GM10847 (cell line): Measurements from ENCODE around the gene CCL27.

Experiments used
- POLR2A ChIP-seq: IDR thresholded peaks from 2 replicates; pipeline ENCODE4 v1.6.1; 2011; ENCODE audit not compliant: insufficient read length; ENCODE audit errors: extremely low read depth

The CCL27 gene

GRCh38 chr9:34642679-34643078 is 19.8 kb downstream of the CCL27 start:
- TF ChIP-seq POLR2A, result no peak

- no peak for TF ChIP-seq POLR2A
Measured at GRCh38 chr9:34638138-34638445, 24.4 kb downstream of the CCL27 start.

- TF ChIP-seq POLR2A, result peak; percentile 68
Measured at GRCh38 chr9:34637356-34638137, 24.9 kb downstream of the CCL27 start, which contains the start of gene SIGMAR1. TSS of gene SIGMAR1 (minus strand) at chr9:34637787. CDS start at chr9:34637697, 90 bp downstream.

- no peak for TF ChIP-seq POLR2A
Measured at GRCh38 chr9:34636791-34637355, 25.6 kb downstream of the CCL27 start.

- TF ChIP-seq POLR2A, result no peak
Measured at GRCh38 chr9:34635556-34635955, 26.9 kb downstream of the CCL27 start.

- TF ChIP-seq POLR2A, result no peak
Measured at GRCh38 chr9:34634551-34635248, 27.8 kb downstream of the CCL27 start.

- TF ChIP-seq POLR2A, result no peak
Measured at GRCh38 chr9:34633851-34634550, 28.5 kb downstream of the CCL27 start.

GRCh38 chr9:34633166-34633565 is 29.3 kb downstream of the CCL27 start:
- no peak for TF ChIP-seq POLR2A

- no peak for TF ChIP-seq POLR2A
Measured at GRCh38 chr9:34630402-34631154, 31.9 kb downstream of the CCL27 start.

GRCh38 chr9:34629491-34629808 is 33.0 kb downstream of the CCL27 start:
- TF ChIP-seq POLR2A, result no peak

GRCh38 chr9:34628656-34629490 is 33.6 kb downstream of the CCL27 start, which contains the start of gene ARID3C:
TSS of gene ARID3C (minus strand) at chr9:34629066. CDS start at chr9:34628014, 1,052 bp downstream.
- no peak for TF ChIP-seq POLR2A

- no peak for TF ChIP-seq POLR2A
Measured at GRCh38 chr9:34627716-34628655, 34.5 kb downstream of the CCL27 start.

- no peak for TF ChIP-seq POLR2A
Measured at GRCh38 chr9:34625186-34625486, 37.3 kb downstream of the CCL27 start.
